Urothelium cell line (cell line): ENCODE data around the gene IFT52.

Source experiments
- DNase-seq: peaks from one replicate; pipeline ENCODE4 v3.0.0; 2011; ENCODE audit warnings: low spot score, mixed read lengths
- FAIRE-seq: peaks from 2 replicates; lab custom pipeline; 2011; peaks lifted over from hg19 to GRCh38; lab: Jason Lieb, UNC

Gene IFT52

GRCh38 chr20:43686820-43687219 lies 96.1 kb downstream of the IFT52 start:
- FAIRE-seq (no peak), DNase-seq (no peak)

- FAIRE-seq = no peak
These were observed 98.4 kb downstream of the IFT52 start for GRCh38 chr20:43689165-43689564.

GRCh38 chr20:43690943-43691598 lies 100.3 kb downstream of the IFT52 start:
- no peak for FAIRE-seq
- DNase-seq = no peak

More at GRCh38 chr20:43689165-43689564, 98.4 kb downstream of the IFT52 start:
- no peak for DNase-seq

DNA sequence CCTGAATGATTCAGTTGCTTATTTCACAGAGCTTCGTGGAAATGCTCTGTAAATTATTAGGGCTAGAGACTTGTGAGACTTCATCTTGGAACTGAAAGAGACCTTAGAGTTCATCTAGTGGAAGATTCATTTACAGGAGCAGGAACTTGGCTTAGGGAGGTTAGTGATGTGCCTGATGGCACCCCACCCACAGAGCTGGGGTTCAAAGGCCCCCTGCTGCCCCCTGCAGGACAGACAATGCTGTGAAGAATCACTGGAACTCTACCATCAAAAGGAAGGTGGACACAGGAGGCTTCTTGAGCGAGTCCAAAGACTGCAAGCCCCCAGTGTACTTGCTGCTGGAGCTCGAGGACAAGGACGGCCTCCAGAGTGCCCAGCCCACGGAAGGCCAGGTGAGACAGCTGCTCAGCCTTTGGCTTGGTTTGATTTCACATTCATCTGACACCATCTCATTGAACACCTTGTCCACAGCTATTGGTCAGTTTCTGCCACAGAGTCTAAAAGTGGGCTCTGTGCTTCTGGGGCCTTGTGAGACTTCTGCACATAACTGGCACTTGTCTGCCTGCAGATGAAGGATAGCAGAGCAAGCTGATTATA lies 101.3 kb downstream of the IFT52 start:
- DNase-seq (peak; percentile 65), FAIRE-seq (peak; percentile 13)

- FAIRE-seq = no peak
- DNase-seq = no peak
These were observed 104.0 kb downstream of the IFT52 start for GRCh38 chr20:43694763-43695162.

GRCh38 chr20:43695571-43695970 lies 104.8 kb downstream of the IFT52 start:
- DNase-seq (no peak), FAIRE-seq (no peak)
